ENCODE measurements around the gene ANTXR2.

ANTXR2 gene

GRCh38 chr4:79982601-79983322, 90.3 kb downstream of the ANTXR2 start:
- DNase-seq, result peak; percentile 32

DNA sequence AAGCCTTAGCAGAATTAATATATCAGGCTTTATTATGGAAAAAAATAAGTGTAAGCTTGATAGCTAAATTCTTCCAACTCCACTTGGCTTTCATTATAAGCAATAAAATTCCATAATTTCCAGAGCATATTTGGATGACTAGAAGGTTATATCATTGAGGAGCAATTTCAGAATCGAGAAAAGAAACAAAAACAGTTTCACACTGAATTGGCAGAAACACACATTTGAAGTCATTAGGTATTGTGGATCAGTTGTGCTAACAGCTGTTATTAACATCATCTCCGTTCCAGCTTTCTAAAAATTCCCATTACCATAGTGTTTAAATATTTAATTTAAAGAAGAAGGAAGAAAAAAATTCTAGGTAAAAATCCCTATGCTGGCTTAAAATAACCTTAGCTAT, 92.6 kb downstream of the ANTXR2 start:
- no peak for DNase-seq

GRCh38 chr4:79979785-79980437, 93.1 kb downstream of the ANTXR2 start:
- no peak for DNase-seq

DNA sequence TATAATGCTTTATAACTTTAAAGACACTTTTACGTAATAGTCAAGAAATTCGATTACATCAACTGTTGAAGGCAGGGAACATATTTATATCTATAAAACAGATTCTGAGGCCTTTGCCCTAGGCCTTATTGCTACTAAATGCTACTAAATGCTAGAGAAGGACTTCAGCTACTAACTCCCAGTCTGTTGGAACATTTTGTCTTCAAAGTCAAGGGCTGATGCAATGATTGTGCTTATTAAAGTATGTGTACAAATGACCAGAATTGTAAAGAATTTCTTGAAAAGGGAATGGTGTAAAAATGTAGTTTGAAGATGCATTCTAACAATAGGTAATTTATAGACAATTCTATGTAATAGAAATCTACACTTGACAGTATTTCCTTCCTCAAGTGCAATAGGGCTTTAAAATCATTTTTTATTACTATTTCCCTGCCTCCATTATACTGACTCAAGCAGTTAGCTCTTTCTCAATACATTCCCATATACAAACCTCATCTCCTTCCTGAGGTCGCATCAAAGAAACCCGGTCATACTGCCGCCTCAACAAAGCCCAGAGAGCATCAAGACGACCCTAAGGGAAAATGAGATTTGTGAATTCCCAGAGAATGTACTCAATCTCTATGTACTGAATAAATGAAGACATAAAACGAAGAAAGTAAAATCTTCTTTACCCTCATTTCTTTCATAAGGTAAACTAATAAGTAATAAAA, 95.7 kb downstream of the ANTXR2 start:
- DNase-seq, result no peak

- no peak for DNase-seq
These were observed 108.4 kb downstream of the ANTXR2 start for GRCh38 chr4:79964400-79965211.

DNA sequence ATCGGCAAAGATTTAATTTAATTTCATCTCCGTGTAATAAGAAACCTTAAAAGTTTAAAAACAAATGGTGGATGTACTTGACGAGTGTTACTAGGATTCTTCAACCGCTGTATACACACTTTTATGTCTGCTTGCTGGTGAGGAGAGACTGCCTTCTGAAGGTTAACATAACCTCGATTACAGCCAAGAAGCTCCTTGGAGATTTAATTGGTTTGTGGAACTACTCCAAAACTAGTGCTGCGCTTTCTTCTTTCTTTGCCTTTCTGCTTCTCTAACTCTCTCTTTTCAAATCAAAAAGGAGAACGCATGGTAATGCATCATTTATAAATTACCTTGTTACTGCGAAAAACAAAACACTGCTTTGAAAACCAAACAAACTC, 109.0 kb downstream of the ANTXR2 start:
- no peak for DNase-seq

DNA sequence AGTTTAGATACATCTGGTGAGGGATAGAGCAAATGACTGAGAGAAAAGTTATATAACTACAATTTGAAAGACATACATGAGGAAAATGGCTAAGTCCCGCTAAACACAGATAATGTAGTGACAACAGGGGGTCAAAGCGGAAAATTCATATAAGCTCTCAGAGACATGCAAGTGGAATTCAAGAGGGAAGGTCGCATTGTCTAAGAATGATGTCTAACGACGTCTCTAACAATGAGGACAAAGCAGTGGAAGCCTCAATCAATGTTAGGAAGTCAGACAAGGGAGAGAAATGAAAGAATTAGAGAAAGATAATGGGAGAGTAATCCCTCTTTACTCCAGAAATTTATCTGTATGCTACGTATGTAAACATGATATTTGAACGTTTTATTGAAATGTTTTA, 113.4 kb downstream of the ANTXR2 start:
- no peak for DNase-seq

DNA sequence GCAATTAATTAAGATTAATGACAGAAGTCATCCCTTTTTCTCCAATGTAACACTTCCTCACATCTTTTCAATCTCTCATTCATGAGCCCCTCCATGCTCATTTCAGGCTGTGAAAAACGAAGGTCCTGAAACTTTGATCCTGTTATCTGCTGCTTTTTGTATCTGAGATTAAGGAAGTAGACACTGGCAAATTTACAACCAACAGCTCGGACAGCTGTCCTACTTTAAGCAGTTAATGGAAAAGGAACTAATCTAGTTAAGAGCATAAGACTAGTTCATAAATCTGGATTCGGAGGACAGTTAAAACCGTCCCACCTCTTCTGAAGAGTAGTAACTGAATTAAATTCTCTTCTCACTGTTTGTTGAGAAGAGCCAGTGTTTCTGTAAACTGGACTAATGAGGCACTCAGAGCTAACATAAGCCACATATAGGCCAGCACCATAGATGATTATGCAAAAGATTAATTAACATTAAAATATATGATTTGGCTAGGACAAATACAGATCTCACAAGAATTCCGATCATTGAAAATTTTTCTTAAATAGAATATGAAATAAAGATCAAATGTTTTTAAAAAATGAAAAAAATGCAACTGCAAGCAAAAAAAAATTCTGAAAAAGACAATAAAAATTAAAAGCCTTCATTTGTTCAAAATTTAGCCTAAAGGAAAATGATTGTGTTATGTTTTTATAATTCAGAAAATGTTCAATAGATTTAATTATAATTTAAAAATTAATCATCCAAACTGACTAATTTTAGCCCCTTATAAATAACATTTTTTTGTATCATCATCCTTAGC, 114.4 kb downstream of the ANTXR2 start:
- no peak for DNase-seq

- DNase-seq, result no peak
These were observed 123.9 kb downstream of the ANTXR2 start for GRCh38 chr4:79949178-79949577.

DNA sequence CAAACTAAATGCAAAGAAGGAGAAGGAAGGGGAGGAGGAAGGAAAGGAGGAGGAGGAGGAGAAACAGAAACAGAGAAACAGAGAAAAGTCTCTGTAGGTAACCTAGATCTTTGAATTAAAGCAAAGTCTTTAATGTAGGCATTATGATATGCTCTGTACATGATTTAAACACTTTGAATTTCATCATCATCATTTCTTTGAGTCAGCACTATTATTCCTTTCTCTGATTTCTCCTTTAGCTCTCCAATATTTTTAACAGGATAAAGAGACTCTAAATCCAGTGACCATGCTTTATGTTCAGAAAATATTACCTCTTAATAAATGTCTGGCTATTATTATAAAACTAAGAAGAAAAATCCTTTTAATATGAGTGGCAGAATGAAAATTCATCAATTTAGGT, 124.3 kb downstream of the ANTXR2 start:
- no peak for DNase-seq

DNA sequence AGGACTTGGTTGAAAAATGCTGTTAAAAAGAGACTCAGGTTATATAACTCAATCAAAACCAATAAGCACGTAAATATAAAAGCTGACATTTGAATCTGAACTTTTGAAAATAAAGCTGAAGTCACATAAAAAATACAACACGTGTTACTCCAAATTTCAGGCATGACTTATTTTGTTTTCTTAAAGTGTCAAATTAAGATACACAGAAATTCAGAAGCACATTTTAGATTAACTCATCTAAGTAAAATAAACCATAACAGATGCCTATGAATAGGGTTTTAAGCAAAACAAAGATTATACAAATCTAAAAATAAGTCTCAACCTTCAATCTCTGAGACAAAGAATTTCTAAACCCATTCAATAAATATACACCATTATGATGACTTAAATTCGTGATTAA, 124.8 kb downstream of the ANTXR2 start:
- DNase-seq, result no peak

DNA sequence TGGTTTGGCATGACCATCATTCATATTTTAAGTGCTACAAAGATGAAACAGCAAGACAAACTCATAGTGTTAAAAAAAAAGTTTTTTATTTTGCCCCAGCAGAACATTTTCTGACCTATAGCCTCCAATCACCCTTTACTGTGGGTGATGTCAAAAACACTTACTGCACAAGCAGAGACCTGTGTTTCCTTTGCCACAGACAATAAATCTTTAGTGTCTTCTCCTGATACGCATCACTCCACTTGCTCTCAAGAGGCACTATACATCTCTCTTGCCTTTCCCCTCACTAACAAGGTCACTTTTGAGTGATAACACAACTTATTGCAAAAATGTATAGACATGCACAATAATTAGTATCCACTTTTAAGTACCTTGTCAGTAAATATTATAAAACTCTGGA, 125.6 kb downstream of the ANTXR2 start:
- no peak for DNase-seq

GRCh38 chr4:79935274-79935673, 137.8 kb downstream of the ANTXR2 start:
- no peak for DNase-seq

- no peak for DNase-seq
These were observed 138.4 kb downstream of the ANTXR2 start for GRCh38 chr4:79934660-79935059.

DNA sequence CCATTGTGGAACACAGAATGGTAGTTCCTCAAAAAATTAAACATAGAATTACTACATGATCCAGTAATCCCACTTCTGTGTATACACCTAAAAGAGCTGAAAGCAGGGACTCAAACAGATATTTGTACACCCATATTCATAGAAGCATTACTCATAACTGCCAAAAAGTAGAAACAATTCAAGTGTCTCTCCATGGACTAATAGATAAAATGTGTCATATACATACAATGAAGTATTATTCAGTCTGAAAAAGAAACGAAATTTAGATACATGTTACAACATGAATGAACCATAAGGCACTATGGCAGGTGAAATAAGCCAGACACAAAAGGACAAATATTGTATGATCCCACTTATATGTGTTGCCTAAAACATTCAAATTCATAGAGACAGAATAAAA, 145.1 kb downstream of the ANTXR2 start:
- DNase-seq, result no peak

DNA sequence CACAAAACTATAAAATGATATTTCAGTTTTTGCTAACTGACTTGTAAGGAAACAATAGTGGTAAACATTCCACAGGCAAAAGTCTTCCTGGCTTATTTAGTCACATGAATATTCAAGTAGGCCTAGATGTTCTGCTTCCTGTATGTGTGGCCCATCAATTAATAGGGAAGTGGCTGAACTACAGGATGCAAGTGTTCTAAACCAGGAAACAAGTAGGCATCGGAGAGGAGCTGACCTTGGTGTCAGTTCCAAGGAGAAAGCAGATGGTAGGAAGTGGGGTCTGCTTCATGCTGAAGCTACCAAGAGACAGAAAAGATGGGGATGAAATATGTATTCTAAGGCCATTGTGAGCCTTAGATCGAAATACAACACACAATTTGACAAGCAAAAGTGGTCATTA, 149.7 kb downstream of the ANTXR2 start:
- DNase-seq, result no peak

GRCh38 chr4:79922011-79922410, 151.0 kb downstream of the ANTXR2 start:
- DNase-seq, result no peak

DNA sequence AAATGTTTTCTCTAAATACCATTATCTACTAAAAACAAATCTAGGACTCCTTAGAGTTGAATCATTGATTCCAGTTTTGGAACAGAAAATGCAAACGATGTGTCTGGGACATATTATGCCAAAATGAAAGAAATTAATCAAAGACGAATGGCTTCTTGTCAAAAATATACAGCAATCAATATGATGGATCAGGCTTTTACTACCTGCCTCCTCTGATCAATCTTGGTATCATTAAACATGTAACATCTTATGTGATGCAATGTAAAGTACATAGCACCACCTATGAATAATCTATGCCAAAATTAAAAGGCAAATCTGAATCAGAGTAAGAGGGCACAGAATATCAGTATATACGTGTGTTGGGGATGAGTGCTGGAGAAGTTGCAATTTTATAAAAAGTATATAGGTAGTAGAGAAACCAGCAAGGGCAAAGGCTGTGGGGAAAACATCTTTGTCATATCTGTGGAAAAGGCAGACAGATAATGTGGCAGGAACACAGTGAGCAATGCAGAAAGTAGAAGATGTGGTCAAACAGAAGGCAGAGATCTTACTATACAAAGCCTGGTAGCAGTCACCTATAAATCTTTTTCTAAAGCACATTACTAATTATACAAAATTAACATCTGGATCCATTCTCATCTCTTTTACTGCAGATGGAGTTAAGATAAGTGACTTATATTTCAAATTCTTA, 152.7 kb downstream of the ANTXR2 start:
- no peak for DNase-seq

- no peak for DNase-seq
These were observed 154.7 kb downstream of the ANTXR2 start for GRCh38 chr4:79918292-79918691.

DNA sequence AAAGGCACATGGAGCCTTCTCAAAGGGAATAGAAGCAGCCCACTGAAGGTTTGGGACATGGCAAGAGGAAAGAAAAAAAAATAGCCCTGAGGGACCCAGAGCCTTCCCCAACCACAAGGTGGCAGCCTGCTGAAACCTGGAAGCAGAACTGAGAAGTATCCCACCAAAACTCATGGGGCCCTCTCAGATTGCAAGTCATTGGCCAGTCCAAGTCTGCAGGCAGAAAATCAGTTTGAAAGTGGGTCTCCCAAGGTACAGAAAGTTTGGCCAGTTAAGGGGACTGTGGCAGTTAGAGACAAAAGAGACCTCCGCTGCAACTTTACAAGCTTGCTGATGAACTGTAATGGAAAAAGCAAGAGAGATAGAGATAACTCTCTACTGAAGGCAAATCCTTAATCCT, 155.8 kb downstream of the ANTXR2 start:
- DNase-seq, result peak; percentile 58

DNA sequence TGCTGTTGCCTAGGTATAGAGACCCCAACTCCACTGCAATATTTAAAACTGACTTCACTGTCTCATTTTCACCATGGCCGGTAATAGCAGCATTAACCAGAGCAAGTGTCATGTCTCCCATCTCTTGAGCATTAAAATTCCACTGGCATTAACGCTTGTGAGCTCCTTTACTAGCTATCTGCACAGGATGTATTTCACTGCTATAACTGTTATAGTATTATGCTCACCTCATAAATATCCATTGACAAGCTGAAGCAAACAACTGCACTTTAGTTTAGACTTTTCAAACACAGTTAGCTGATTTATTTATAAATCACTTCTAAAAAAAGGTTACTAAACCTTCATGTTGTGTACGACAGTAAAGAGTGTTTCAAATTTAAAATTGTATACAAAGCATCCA, 157.8 kb downstream of the ANTXR2 start:
- DNase-seq, result no peak

- peak; percentile 44 for DNase-seq
These were observed 159.4 kb downstream of the ANTXR2 start for GRCh38 chr4:79913581-79913980.

All from fibroblast of skin of back (primary cell).